Pulmonary artery endothelial cell (primary cell): Measurements from ENCODE around the gene CYTL1. TPM values are rescaled to one million over a fixed set of nuclear protein-coding genes. Genes with fewer than 3 reads are reported as not detected.
"Not testable (repeated sequence)": the region's sequence is repeated elsewhere in the genome, so short reads cannot be mapped to it uniquely, and the experiment has no call there.

ENCODE experiments used
- DNase-seq: peaks from one replicate; pipeline ENCODE4 v3.0.0-alpha.2; 2011; ENCODE audit warnings: low read depth, low spot score
- total RNA-seq: library from RNA; depleted of rRNA; stranded (reverse); fragments of >200 nt; gene quantifications from 2 replicates; pipeline ENCODE4 v1.2.3, GENCODE V29; 2014

The CYTL1 gene
- total RNA-seq, 1 donor from 2014 or later, result 34.6 TPM

DNA sequence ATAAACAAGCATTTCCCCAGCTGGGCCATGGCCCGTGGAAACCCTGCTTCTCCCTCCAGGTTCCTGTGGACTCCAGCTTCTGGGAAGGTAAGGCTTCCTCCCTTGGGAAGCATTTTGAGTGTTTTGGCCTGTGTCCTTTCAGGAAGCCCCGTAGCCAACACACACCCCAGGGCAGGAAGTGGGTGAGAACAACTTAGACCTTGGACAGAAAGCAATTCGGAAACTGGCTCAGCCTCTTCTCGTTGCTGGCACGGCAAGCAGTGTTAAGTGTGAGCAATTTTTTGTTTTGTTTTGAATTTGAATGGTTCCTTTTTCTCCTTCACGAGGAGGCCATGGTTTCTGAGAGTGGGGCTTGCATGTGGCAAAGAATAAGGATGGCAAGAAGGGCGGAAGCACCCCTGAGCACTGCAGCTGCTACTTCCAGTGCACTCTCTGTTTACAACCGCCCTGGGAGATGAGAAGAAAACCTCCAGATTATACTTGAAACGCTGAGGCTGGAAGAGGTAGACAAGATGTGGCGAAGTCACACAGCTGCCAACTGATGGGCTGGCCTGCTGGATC is 14.1 kb upstream of the CYTL1 start:
- DNase-seq, result peak; percentile 75

DNA sequence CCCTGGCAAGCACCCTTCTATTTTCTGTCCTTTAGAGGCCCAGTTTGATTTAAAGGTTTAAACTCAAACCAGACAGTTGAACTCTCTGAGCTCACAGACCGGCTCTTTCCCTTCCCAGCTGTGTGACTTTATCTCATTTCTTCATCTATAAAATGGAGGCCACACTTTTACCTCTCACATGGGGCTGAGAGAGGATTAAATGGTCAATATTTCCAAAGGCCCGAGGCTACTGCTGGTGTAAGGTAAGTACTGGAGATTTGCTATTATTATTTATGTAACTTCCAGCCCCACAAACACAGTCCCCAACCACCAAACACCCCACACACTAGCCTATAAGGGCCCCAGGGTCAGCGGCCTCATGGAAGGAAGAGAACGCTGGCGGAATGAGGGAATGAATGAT is 13.6 kb upstream of the CYTL1 start:
- DNase-seq, result no peak

DNA sequence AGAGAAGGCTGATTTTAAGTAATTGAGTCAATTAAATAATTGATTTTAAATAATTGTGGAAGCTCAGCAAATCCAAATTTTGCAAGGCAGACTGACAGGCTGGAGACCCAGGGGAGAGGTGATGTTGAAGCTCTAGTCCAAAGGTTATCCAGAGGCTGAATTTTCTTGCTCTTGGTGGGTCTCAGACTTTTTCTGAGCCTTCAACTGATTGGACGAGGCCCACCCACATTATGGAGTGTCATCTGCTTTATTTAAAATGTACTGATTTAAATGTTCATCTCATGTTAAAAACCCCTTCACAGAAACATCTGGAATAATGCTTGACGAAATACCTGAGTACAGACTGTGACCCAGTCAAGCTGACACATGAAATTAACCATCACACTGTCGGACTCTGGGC is 11.7 kb upstream of the CYTL1 start:
- no peak for DNase-seq

DNA sequence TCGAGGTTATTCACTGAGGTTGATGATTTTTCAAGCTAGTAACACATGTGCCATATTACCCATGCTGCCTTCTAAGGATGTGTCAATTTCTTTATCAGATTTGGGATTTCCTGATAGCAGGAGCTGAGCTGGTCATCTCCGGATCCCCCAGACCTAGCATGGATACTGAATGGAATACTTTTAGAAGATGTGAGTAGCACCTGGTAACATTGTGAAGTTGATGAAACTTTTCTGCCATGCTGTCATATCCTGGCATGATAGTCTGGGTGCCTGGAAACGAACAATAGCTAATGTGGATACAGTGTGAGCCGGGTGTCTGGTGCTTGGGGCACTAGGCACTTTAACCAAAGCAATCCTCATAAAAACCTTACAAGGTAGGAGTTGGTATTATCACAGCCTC is 11.0 kb upstream of the CYTL1 start:
- DNase-seq, result no peak

DNA sequence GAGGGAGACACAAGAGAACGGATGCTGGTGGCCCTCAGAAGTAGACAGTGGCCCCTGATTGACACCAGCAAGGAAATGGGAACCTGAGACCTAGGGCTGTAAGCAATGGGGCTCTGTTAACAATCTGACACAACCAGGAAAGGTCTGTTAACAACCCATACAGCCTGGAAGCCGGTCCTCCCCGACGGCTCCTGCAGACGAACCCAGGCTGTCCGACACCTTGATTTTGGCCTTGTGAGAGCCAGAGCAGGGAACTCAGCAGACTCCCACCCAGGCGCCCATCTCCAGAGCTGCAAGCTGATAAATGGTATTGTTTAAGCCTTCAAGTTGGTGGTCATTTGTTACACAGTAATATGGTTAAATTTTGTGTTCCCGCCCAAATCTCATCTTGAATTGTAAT is 10.2 kb upstream of the CYTL1 start:
- no peak for DNase-seq

DNA sequence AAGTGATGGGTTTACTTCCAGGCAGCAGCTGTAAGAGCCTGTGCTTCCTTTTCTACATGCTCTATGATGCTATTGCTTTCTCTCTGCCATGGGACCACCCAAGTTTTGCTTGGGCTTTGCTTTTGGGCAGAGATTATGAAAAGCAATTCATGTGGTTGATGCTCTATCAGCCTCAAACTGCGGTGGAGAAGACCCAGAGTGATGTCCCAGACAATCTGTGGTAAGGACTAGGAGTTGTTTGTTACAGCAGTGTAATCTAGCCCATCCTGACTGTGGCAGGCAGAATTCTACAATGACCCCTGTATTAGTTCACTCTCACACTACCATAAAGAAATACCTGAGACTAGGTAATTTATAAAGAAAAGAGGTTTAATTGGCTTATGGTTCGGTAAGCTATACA is 9.2 kb upstream of the CYTL1 start:
- no peak for DNase-seq

DNA sequence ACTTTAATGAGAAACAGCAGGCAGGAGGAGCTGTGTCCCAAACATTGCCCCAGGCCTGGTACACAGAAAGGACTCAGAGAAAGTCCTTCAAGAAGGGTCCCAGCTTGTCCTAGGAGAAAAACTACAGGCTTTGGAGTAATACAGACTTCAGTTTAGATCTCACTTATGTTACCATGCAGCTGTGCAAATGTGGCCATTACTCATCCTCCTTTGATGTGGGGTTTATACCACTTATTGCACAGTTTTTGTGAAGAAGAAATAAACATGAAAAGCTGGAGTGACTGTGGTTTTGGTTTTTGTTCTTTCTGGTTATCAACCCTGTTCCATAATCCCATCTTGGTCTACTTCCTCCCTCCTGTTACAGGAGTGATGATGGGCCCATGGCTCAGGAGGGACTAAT is 8.1 kb upstream of the CYTL1 start:
- DNase-seq, result no peak

DNA sequence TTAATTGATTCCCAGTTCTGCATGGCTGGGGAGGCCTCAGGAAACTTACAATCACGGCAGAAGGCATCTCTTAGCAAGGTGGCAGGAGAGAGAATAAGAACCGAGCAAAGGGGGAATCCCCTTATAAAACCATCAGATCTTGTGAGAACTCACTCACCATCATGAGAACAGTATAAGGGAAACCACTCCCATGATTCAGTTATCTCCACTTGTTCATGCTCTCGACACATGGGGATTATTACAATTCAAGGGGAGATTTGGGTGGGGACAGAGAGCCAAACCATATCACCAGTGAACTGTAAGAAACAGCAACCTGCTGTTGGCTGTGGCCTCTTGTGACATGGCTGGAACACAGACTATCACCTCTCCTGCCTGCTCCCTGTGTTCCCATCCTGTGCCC is 7.1 kb upstream of the CYTL1 start:
- DNase-seq, result no peak

DNA sequence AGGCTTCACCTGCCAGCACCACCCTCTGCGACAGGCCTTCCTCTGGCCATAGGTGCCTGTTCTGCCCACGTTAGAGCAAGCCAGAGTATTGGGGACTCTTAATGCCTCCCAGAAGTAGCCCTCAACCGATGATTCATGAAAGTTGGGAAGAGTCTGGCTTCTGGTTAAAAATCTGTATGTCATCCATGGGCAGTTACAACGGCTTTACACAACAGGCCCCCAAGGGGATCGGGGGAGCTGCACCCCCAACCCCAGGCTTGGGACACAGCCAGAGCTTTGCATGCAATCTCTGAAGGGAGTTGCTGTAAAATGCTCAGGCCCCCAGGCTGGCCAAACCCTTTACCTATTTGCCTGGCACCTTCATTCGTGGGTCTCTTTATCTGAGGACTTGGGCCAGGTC is 5.4 kb upstream of the CYTL1 start:
- DNase-seq, result no peak

DNA sequence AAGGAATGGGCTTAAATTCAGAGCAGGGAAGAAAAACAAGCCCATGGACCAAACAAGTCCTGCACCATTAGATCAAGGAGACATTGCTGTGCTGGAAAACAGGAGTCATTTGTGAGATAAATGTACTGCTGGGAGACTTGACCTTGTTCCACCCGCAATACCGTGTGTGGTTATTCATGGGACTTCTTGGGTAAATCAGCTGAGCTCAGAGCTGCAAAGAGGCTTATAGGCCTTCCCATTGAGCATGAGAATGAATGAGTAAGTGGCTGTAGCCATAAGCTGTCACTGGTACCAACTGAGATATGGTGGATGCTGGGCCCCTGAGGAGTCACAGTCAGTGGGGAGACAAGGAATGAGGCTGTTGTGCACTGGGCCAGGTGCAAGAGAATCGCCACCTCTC is 2.3 kb upstream of the CYTL1 start:
- DNase-seq, result no peak

DNA sequence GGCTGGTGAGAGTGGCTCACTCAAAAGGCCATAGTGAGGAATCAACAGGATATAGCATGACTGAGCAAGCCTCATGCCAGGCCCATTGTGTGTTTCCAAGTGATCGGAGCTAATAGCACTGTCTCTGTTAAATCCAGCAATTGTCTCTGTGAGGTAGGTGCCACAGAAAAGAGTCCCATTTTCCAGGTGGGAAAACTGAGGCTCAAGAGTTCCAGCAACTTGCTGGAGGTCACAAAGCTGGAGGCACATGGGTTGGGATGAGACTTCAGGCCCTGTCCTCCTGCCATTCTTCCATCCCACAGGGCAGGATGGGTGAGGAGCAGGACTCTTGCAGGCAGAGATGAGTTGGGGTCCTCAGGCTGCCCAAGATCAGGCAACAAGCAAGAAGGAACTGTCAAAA is 1.1 kb upstream of the CYTL1 start:
- no peak for DNase-seq

DNA sequence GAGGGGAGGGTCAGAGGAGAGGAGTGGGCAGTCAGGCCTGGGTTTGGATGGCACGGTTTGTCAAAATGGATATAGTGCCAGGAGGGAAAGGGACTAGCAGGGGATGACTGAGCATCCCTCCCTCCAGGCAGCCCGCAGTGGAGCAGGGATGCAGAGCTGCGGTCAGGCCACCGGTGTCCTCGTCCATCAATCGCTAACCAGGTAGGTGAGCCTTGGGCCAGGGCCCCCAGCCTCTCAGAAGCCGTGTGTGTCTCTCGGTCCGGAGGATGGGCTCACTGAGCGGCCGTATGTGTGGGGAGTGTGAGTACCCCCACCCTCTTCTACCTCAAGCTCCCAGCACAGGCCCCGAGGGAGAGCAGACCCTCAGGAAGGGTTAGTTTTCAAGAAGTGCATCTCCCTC is 538 bp upstream of the CYTL1 start:
- no peak for DNase-seq

DNA sequence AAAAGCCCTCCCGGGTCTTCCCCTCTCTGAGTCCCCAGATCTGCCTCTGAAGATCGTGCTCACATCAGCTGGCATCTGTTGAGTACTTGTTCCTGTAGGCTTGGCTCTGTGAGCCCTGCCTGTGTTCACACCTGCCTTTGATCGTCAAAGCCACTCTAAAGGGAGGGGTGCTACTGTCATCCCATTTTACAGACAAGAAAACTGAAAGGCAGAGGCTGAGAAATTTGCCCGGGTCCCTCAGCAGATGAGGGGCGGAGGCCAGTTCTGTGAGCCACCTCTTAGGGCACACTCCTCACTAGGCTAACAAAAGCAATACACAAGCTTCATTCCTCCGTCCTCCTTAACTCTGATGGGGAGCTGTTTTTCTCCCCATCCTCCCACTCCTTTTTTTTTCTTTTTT is 655 bp downstream of the CYTL1 start:
- no peak for DNase-seq

DNA sequence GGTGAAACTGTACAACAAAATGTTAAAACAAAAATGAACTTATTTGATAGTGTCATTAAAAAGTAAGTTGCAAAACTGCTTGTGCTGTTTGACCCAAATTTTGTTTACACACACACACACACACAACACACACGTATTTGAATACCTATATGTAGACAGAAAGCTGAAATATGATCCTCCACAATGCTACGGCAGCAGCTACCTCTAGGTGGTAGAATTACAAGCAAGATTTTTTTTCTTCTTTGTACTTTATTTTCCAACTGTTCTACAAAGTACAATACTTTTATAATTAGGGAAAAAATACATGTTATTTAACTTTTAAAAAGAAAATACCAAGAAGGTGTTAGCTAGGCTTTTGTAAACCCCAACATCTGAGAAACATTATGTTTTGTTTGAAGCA is 1.2 kb downstream of the CYTL1 start:
- no peak for DNase-seq

DNA sequence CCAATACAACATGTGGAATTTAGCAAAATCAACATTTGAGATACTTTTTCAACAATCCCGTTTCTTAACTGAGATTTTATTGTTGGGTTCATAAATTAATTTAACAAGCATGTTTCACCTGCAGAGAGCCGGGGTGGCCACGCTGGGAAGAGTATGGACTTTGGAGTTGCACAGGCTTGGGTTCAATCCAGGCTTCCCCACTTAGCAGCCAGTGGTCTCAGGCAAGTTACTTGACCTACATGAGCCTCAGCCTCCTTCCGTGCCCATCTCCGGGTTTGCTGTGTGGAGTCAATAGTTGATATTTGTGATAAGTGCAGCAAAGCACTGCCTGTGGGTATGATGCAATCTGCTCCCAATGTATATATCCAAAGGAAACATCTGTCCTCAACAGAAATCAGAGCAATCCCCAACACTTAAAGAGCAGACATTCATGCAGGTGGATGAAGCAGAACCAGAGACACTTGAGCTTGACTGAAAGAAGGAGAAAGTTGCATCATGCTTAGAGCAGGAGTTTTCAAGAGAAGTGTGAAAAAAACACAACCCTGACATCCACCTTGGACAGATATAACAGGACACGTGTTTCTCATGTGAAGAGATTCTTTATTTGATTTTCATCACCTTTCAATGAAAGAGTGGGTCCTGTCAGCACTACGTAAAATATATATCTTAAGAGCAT is 5.1 kb downstream of the CYTL1 start:
- no peak for DNase-seq

DNA sequence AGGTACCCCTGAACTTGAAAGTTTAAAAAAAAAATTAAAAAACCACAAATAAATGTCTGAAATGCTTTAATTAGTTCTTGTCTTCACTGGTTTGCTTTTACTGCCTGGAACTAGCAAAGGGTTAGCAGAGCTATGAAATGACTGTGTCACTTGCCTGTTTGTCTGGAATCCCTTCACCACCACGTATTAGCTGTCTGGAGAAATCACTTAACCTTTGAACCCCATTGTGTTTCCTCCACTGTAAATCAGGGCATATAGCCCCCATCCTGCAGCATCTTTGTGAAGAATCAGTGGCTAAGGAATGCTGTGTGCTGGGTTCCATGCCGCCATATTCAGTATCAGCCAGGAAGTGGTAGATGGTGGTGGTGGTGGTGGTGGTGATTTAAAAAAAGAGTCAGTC is 6.3 kb downstream of the CYTL1 start:
- no peak for DNase-seq

DNA sequence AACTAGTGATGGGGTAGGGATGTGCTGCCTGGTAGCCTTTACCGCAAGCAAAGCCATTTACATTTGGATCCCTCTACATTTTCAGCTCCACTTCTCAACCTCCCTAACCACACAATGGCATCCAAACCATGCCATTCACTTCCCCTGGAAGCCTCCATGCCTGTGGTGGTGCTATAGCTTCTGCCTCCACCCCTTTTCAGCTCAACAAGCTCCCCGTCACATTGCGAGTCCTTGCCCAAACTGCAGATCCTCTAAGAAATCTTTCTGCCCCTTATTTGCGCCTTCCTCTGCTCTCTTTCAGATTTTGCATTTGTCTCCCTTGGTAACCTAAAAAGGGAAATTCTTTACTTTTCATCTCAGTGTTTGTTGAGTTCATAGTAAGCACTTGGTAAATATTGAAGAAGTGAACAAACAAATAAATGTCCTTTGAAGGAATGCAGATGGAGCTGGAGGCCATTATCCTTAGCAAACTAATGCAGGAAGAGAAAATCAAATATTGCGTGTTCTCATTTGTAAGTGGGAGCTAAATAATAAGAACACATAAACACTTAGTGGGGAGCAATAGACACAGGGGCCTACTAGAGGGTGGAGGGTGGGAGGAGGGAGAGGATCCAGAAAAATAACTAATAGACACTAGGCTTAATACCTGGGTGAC is 6.9 kb downstream of the CYTL1 start:
- DNase-seq, result no peak

DNA sequence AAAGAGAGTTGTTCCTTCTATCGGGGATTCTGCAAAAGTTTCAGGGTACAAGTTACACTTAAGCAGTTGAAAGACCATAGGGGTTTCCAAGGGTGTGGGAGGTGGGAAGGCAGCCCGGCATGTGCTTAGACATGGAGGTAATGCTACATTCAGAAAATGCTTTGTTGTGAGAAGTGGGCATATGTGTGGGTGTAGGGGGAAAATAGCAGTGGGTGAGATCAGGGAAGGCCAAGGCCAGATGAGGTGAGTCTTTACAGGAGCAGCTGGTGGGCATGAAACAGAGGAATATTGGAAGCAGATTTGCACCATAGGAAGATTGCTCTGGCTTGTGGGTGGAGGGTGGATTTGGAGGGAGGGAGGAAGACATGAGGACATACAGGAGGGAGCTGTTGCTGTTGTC is 8.3 kb downstream of the CYTL1 start:
- no peak for DNase-seq

DNA sequence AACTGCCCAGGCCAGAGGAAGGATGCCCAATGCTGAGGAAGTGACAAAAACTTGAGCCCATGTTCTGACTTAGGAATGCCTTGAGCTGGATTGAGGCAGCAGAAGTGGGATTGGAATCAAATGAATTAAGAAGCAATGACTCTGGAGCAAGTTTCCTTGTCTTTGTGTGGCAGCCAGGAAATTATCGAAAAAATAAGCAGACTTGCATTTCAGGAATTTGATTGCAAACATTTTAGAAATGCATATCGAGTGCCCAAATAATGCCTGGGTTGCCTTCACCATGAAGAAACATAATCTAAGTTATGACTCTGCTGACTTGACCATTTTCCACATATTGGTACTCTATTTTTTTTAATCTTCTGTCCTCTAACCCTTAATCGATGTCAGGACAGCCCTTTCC is 9.5 kb downstream of the CYTL1 start:
- no peak for DNase-seq

DNA sequence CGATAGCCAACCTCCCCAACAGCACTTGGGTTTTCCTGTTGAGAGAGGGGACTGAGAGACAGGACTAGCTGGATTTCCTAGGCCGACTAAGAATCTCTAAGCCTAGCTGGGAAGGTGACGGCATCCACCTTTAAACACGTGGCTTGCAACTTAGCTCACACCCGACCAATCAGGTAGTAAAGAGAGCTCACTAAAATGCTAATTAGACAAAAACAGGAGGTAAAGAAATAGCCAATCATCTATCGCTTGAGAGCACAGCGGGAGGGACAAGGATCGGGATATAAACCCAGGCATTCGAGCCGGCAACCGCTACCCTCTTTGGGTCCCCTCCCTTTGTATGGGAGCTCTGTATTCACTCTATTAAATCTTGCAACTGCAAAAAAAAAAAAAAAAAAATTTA is 12.3 kb downstream of the CYTL1 start:
- not testable (repeated sequence) for DNase-seq

DNA sequence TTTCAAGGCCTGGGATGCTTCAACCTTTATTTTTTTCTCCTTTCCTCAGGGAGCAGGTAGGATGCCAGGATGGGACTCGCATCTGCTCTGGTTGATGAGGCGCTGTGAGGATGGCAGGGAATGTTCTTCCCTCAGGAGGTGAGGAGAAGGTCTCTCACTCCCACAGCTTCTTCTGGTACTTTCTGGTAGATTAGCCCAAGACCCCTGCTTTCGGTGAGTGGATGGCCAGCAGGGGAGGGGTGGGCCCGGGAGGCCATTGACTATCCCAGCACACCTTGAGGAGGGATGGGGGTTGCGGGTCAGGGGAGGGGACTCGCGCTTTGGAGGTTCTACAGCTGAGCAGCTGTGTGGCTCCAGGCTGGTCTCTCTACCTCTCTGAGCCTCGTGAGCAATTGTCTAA is 14.8 kb downstream of the CYTL1 start:
- DNase-seq, result no peak

DNA sequence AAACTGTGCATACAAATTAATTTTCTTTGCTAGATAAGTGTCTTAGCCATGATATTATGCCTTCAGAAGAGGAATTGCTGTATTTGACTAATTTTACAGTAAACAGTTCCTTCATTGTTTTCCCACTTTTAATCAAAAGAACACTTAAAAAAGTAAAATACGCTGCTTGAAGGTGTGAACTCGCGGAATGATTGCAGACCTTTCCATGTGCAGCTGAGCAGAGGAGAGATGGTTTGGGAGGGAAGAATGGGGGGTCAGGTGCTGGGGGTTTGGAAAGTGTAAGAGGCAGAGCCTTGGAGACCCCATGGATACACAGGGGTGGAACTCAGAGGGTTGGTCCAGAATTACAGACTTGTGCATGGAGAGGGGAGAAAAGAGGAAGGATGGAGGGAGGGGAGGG is 15.3 kb downstream of the CYTL1 start:
- DNase-seq, result no peak

DNA sequence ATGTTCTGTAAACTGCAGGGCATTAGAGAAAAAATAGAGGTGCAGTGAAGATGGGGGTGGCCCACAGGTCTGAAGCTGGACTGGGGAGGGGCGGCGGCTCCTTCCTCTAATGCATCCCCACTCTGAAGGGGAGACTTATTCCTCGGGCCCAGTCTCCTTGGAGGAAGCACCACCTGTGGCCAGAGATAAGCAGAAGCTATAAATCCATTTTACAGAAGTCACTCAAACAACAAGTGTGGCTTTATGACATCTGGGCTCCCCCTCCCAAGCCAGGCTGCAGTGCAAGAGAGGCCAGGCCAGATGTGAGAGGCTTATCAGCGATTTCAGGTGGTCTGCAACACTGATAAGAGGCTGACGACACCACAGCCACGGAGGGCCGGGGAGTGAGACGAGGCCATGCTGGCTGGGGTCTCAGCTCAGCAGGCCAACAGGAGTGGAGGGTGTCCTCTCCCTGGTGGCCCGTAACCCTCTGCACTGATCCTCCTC is 15.8 kb downstream of the CYTL1 start:
- no peak for DNase-seq
